Measurements from ENCODE around the gene FAM120AOS. TPM values are rescaled to one million over a fixed set of nuclear protein-coding genes. Genes with fewer than 3 reads are reported as not detected.

Gene FAM120AOS
- total and polyA plus RNA-seq, 2 of the 8 experiments (the other 6 are each of a cell fraction or from before 2014, with no cell fraction given), result 29.6 to 37.6 TPM

- no peak overlapping the region for H2BK12ac ChIP-seq (ENCODE audit: low read depth, low read length)
- 61% methylated on average over 3 of the region's 3 CpGs; no CpG with 5 or more reads in 1 of the 2 experiments for WGBS, 2 experiments (ENCODE audit: extremely low coverage in 1 of 2, insufficient coverage in 1 of 2, insufficient read length in 1 of 2, insufficient replicate concordance in 2 of 2, low coverage in 1 of 2, low lambda C conversion rate in 2 of 2, missing lambda C conversion rate in 1 of 2)
- no peak overlapping the region for H2BK120ac ChIP-seq (replicated peaks; ENCODE audit: low read depth, low read length)
- ChIA-PET POLR2A (ENCODE audit: partially characterized antibody) (no interaction called here), CTCF (ENCODE audit: partially characterized antibody) (no interaction called here)
- H3K79me1 ChIP-seq (ENCODE audit: low read depth, low read length), result peaks cover 2% of the 10 kb centered on the region
- H4K5ac ChIP-seq (ENCODE audit: insufficient read length, low read depth, low read length), result no peak overlapping the region
- H2AFZ ChIP-seq (ENCODE audit: low read length), result no peak overlapping the region
- no peak overlapping the region for H3K4me3 ChIP-seq (ENCODE audit: extremely low read depth in 1 of 4, insufficient read depth in 2 of 4, low read depth in 3 of 4, low read length in 4 of 4)
- H2AK5ac ChIP-seq (ENCODE audit: low read depth, low read length), result no peak overlapping the region
- H3K4me1 ChIP-seq (replicated peaks in 1 of 4; ENCODE audit: control insufficient read depth in 3 of 4, insufficient read depth in 4 of 4, low read length in 3 of 4), result no peaks in the 10 kb centered on the region
- H2BK5ac ChIP-seq (ENCODE audit: low read depth, low read length), result no peak overlapping the region
- H3K27me3 ChIP-seq (replicated peaks in 1 of 4; ENCODE audit: control insufficient read depth in 3 of 4, extremely low read depth in 1 of 4, insufficient read depth in 3 of 4, low read length in 3 of 4), result no peaks in the 10 kb centered on the region
- peaks cover 6 to 47% (median 16%) of the 10 kb centered on the region in 4 experiments; a peak in 7 of 8 replicates for H3K36me3 ChIP-seq (ENCODE audit: control insufficient read depth in 2 of 4, insufficient read depth in 4 of 4, low read length in 3 of 4)
- H3K79me2 ChIP-seq (ENCODE audit: control insufficient read depth in 1 of 2, insufficient read depth in 2 of 2, low read length in 2 of 2), result 0 out of 4 replicates have a peak, but pooled peaks cover 0 to 8% of the 10 kb centered on the region in 2 experiments
- no peak overlapping the region for H3K9ac ChIP-seq (replicated peaks in 1 of 4; ENCODE audit: extremely low read depth in 1 of 4, low read depth in 3 of 4, low read length in 3 of 4)
- H3K56ac ChIP-seq (replicated peaks; ENCODE audit: insufficient read length, low read depth, low read length), result no peak overlapping the region
- H3K23ac ChIP-seq (ENCODE audit: insufficient read length), result no peak overlapping the region
- H2BK15ac ChIP-seq (ENCODE audit: low read length), result no peak overlapping the region
- no peak overlapping the region for H3K14ac ChIP-seq (ENCODE audit: insufficient read length)
- peaks cover 0 to 3% of the 10 kb centered on the region in 2 experiments for H4K20me1 ChIP-seq (replicated peaks in 1 of 2; ENCODE audit: control insufficient read depth in 1 of 2, insufficient read depth in 2 of 2, low read length in 2 of 2)
- FAIRE-seq (no peak), DNase-seq (ENCODE audit: low read depth in 1 of 2, low spot score in 2 of 2) (no peak)
- no peak overlapping the region for H3K18ac ChIP-seq (ENCODE audit: extremely low read depth, low read length)
- H2BK20ac ChIP-seq (ENCODE audit: low read length), result no peak overlapping the region
- H3K23me2 ChIP-seq (ENCODE audit: low read depth, low read length), result no peaks in the 10 kb centered on the region
- H3K4me2 ChIP-seq (ENCODE audit: insufficient read depth in 1 of 2, low read depth in 2 of 2, low read length in 2 of 2), result no peak overlapping the region
- no peaks in the 10 kb centered on the region for H3K9me3 ChIP-seq (ENCODE audit: insufficient read depth in 2 of 2, low read depth in 1 of 2, low read length in 1 of 2)
- no peak overlapping the region for H4K8ac ChIP-seq (ENCODE audit: extremely low read depth, insufficient read depth, low read length)
- H4K91ac ChIP-seq (replicated peaks; ENCODE audit: insufficient read length, low read length), result no peak overlapping the region
- no peak overlapping the region for H3K4ac ChIP-seq (replicated peaks; ENCODE audit: insufficient read length, low read depth, low read length)
- H3K27ac ChIP-seq (ENCODE audit: low read depth, low read length), result no peak overlapping the region
- no peak for TF ChIP-seq SIX5 (IDR thresholded peaks at IDR 0.05; ENCODE audit: low read depth, low read length)
- TF ChIP-seq POLR2AphosphoS5 (IDR thresholded peaks at IDR 0.05; ENCODE audit: low read depth, low read length), result no peak
- TF ChIP-seq TBP (IDR thresholded peaks at IDR 0.05; ENCODE audit: low read depth, low read length), result no peak
- TF ChIP-seq BRCA1 (IDR thresholded peaks at IDR 0.05; ENCODE audit: low read depth, low read length), result no peak
- TF ChIP-seq RAD21 (IDR thresholded peaks at IDR 0.05 in 1 of 2, conservative IDR thresholded peaks at IDR 0.05 in 1 of 2; ENCODE audit: low read depth in 2 of 2, low read length in 2 of 2), result no peak
- no peak for TF ChIP-seq KDM4A (IDR thresholded peaks at IDR 0.05; ENCODE audit: low read depth, low read length, severe bottlenecking)
- no peak for TF ChIP-seq TCF12 (IDR thresholded peaks at IDR 0.05; ENCODE audit: low read depth, low read length)
- TF ChIP-seq BACH1 (IDR thresholded peaks at IDR 0.05; ENCODE audit: low read length), result no peak
- no peak for TF ChIP-seq GABPA (IDR thresholded peaks at IDR 0.05; ENCODE audit: borderline replicate concordance, insufficient read depth, low read length)
- TF ChIP-seq SUZ12 (IDR thresholded peaks at IDR 0.05; ENCODE audit: low read length), result no peak
- no peak for TF ChIP-seq E2F6 (IDR thresholded peaks at IDR 0.05)
- no peak for TF ChIP-seq YY1 (IDR thresholded peaks at IDR 0.05; ENCODE audit: low read depth, low read length)
Measured at GRCh38 chr9:93496285-93496684, 42.9 kb upstream of the FAM120AOS start.
